HEK293 (cell line): ENCODE results near the gene HES3.
A peak's percentile ranks its signal among the peaks of the same experiment; 100 is the strongest.

Experiments used
- GLIS1 ChIP-seq: fragments of 450-650 bp; formaldehyde crosslinking; IDR thresholded peaks from 2 replicates; pipeline ENCODE4 v1.5.1; 2016; ENCODE audit warnings: missing biosample characterization, missing genetic modification characterization
- IKZF3 ChIP-seq: fragments of 450-650 bp; IDR thresholded peaks from 2 replicates; pipeline ENCODE4 v1.5.0; 2018; ENCODE audit warnings: missing biosample characterization, mild to moderate bottlenecking, missing genetic modification characterization, moderate library complexity
- KLF10 ChIP-seq: fragments of 450-650 bp; IDR thresholded peaks from 2 replicates; pipeline ENCODE4 v1.5.1; 2018; ENCODE audit warnings: missing biosample characterization, mild to moderate bottlenecking, missing genetic modification characterization
- KLF16 ChIP-seq: fragments of 450-650 bp; formaldehyde crosslinking; IDR thresholded peaks from 2 replicates; pipeline ENCODE4 v1.5.1; 2017; ENCODE audit warnings: missing biosample characterization, missing genetic modification characterization
- KLF17 ChIP-seq: fragments of 450-650 bp; formaldehyde crosslinking; IDR thresholded peaks from 2 replicates; pipeline ENCODE4 v1.5.1; 2016; ENCODE audit warnings: missing biosample characterization, missing genetic modification characterization
- KLF7 ChIP-seq: fragments of 450-650 bp; formaldehyde crosslinking; IDR thresholded peaks from 2 replicates; pipeline ENCODE4 v1.5.1; 2016; ENCODE audit warnings: missing biosample characterization, missing genetic modification characterization, borderline replicate concordance
- KLF8 ChIP-seq: fragments of 450-650 bp; formaldehyde crosslinking; IDR thresholded peaks from 2 replicates; pipeline ENCODE4 v1.5.1; 2016; ENCODE audit warnings: missing biosample characterization, missing genetic modification characterization
- KLF9 ChIP-seq: fragments of 450-650 bp; formaldehyde crosslinking; IDR thresholded peaks from 2 replicates; pipeline ENCODE4 v1.5.1; 2016; ENCODE audit warnings: missing biosample characterization, missing genetic modification characterization, low read depth
- OVOL3 ChIP-seq: fragments of 450-650 bp; formaldehyde crosslinking; IDR thresholded peaks from 2 replicates; pipeline ENCODE4 v1.5.1; 2016; ENCODE audit warnings: missing biosample characterization, missing genetic modification characterization
- WT1 ChIP-seq: fragments of 450-650 bp; formaldehyde crosslinking; IDR thresholded peaks from 2 replicates; pipeline ENCODE4 v1.5.1; 2016; ENCODE audit warnings: missing biosample characterization, missing genetic modification characterization
- YY1 ChIP-seq: fragments of 450-650 bp; formaldehyde crosslinking; IDR thresholded peaks from 2 replicates; pipeline ENCODE4 v1.5.1; 2018; ENCODE audit warnings: missing biosample characterization, missing genetic modification characterization
- YY2 ChIP-seq: fragments of 450-650 bp; formaldehyde crosslinking; IDR thresholded peaks from 2 replicates; pipeline ENCODE4 v1.5.1; 2016; ENCODE audit warnings: missing biosample characterization, missing genetic modification characterization
- ZBTB20 ChIP-seq: fragments of 450-650 bp; formaldehyde crosslinking; IDR thresholded peaks from 2 replicates; pipeline ENCODE4 v1.5.1; 2016; ENCODE audit warnings: missing biosample characterization, missing genetic modification characterization
- ZEB2 ChIP-seq: fragments of 450-650 bp; formaldehyde crosslinking; IDR thresholded peaks from 2 replicates; pipeline ENCODE4 v1.5.1; 2016; ENCODE audit warnings: missing biosample characterization, missing genetic modification characterization
- ZFHX2 ChIP-seq: fragments of 450-650 bp; formaldehyde crosslinking; conservative IDR thresholded peaks from 2 replicates; pipeline ENCODE4 v1.5.1; 2016; ENCODE audit warnings: missing biosample characterization, missing genetic modification characterization
- ZNF16 ChIP-seq: fragments of 450-650 bp; formaldehyde crosslinking; IDR thresholded peaks from 2 replicates; pipeline ENCODE4 v1.5.1; 2016; ENCODE audit warnings: low read depth, missing biosample characterization, missing genetic modification characterization
- ZNF174 ChIP-seq: fragments of 450-650 bp; formaldehyde crosslinking; IDR thresholded peaks from 2 replicates; pipeline ENCODE4 v1.5.0; 2017; ENCODE audit warnings: missing biosample characterization, mild to moderate bottlenecking, missing genetic modification characterization
- ZNF184 ChIP-seq: fragments of 450-650 bp; IDR thresholded peaks from 2 replicates; pipeline ENCODE4 v1.5.1; 2018; ENCODE audit warnings: missing biosample characterization, mild to moderate bottlenecking, missing genetic modification characterization
- ZNF24 ChIP-seq: fragments of 450-650 bp; formaldehyde crosslinking; IDR thresholded peaks from 2 replicates; pipeline ENCODE4 v1.5.1; 2016; ENCODE audit warnings: missing biosample characterization, missing genetic modification characterization
- ZNF423 ChIP-seq: fragments of 450-650 bp; formaldehyde crosslinking; IDR thresholded peaks from 2 replicates; pipeline ENCODE4 v1.5.1; 2016; ENCODE audit warnings: missing biosample characterization, missing genetic modification characterization
- ZNF501 ChIP-seq: fragments of 450-650 bp; formaldehyde crosslinking; IDR thresholded peaks from 2 replicates; pipeline ENCODE4 v1.5.1; 2016; ENCODE audit warnings: missing biosample characterization, missing genetic modification characterization
- ZNF529 ChIP-seq: fragments of 450-650 bp; formaldehyde crosslinking; IDR thresholded peaks from 2 replicates; pipeline ENCODE4 v1.5.1; 2017; ENCODE audit warnings: missing genetic modification characterization, missing biosample characterization; ENCODE audit not compliant: insufficient replicate concordance
- ZNF600 ChIP-seq: fragments of 450-650 bp; formaldehyde crosslinking; IDR thresholded peaks from 2 replicates; pipeline ENCODE4 v1.5.1; 2016; ENCODE audit warnings: missing biosample characterization, missing genetic modification characterization
- ZNF626 ChIP-seq: fragments of 450-650 bp; sonication (Bioruptor Pico); formaldehyde crosslinking; IDR thresholded peaks from 2 replicates; pipeline ENCODE4 v1.5.1; 2018; ENCODE audit warnings: missing biosample characterization, missing genetic modification characterization, inconsistent platforms
- ZNF664 ChIP-seq: fragments of 450-650 bp; formaldehyde crosslinking; IDR thresholded peaks from 2 replicates; pipeline ENCODE4 v1.5.1; 2016; ENCODE audit warnings: missing biosample characterization, missing genetic modification characterization
- ZNF692 ChIP-seq: fragments of 450-650 bp; formaldehyde crosslinking; IDR thresholded peaks from 2 replicates; pipeline ENCODE4 v1.5.1; 2016; ENCODE audit warnings: missing biosample characterization, missing genetic modification characterization
- ZNF747 ChIP-seq: fragments of 450-650 bp; formaldehyde crosslinking; IDR thresholded peaks from 2 replicates; pipeline ENCODE4 v1.5.1; 2016; ENCODE audit warnings: missing biosample characterization, missing genetic modification characterization
- ZNF76 ChIP-seq: fragments of 450-650 bp; formaldehyde crosslinking; IDR thresholded peaks from 2 replicates; pipeline ENCODE4; 2016; ENCODE audit warnings: low read depth, missing biosample characterization, missing genetic modification characterization, borderline replicate concordance
- ZNF768 ChIP-seq: fragments of 450-650 bp; formaldehyde crosslinking; IDR thresholded peaks from 2 replicates; pipeline ENCODE4 v1.5.1; 2018; ENCODE audit warnings: missing biosample characterization, mild to moderate bottlenecking, missing genetic modification characterization
- ZNF785 ChIP-seq: fragments of 450-650 bp; formaldehyde crosslinking; IDR thresholded peaks from 2 replicates; pipeline ENCODE4 v1.5.1; 2016; ENCODE audit warnings: missing biosample characterization, missing genetic modification characterization
- ZNF843 ChIP-seq: fragments of 450-650 bp; formaldehyde crosslinking; IDR thresholded peaks from 2 replicates; pipeline ENCODE4 v1.5.1; 2016; ENCODE audit warnings: missing biosample characterization, missing genetic modification characterization
- TF ChIP-seq, protein P1 (sequence below): fragments of 450-650 bp; formaldehyde crosslinking; IDR thresholded peaks from 2 replicates; pipeline ENCODE4 v1.5.1; 2016; ENCODE audit warnings: missing biosample characterization, missing genetic modification characterization

Gene HES3

GRCh38 chr1:6199298-6200187, 44.4 kb upstream of the HES3 start, which contains the start of gene RPL22 (continued):
- TF ChIP-seq WT1 (tag by site-specific recombination) (peak; percentile 30; the same call in 1 of the 2 replicates), ZNF692 (tag by site-specific recombination) (0 out of 2 replicates have a peak, but pooled peaks have one; percentile 13), ZNF843 (peak; percentile 13; the same call in 1 of the 2 replicates), ZBTB20 (tag by site-specific recombination) (peak; percentile 50; the same call in 1 of the 2 replicates), ZEB2 (tag by site-specific recombination) (peak; percentile 73; the same call in 1 of the 2 replicates), KLF16 (tag by site-specific recombination) (peak; percentile 97), ZNF626 (tag by site-specific recombination) (no peak), KLF7 (tag by site-specific recombination) (peak; percentile 89; the same call in 1 of the 2 replicates), ZNF184 (peak; percentile 64; the same call in 1 of the 2 replicates), ZNF768 (no peak), ZNF501 (peak; percentile 83; the same call in 1 of the 2 replicates), GLIS1 (tag by site-specific recombination) (peak; percentile 95), ZNF174 (tag by site-specific recombination) (no peak), KLF10 (tag by site-specific recombination) (peak; percentile 86), ZNF76 (tag by site-specific recombination) (peak; percentile 97), YY1 (peak; percentile 97), ZNF529 (tag by site-specific recombination) (no peak), ZNF423 (tag by site-specific recombination) (no peak), ZNF16 (tag by site-specific recombination) (0 out of 2 replicates have a peak, but pooled peaks have one; percentile 30), IKZF3 (tag by site-specific recombination) (peak; percentile 96), ZNF747 (tag by site-specific recombination) (no peak), ZNF664 (tag by site-specific recombination) (no peak), ZNF600 (peak; percentile 89), KLF9 (peak; percentile 99), KLF17 (tag by site-specific recombination) (peak; percentile 63), YY2 (tag by site-specific recombination) (peak; percentile 98), OVOL3 (tag by site-specific recombination) (no peak), ZNF24 (tag by site-specific recombination) (peak; percentile 35; the same call in 1 of the 2 replicates), ZNF785 (tag by site-specific recombination) (no peak), KLF8 (tag by site-specific recombination) (peak; percentile 96), ZFHX2 (tag by site-specific recombination) (peak; percentile 42)
- TF ChIP-seq, protein P1, sequence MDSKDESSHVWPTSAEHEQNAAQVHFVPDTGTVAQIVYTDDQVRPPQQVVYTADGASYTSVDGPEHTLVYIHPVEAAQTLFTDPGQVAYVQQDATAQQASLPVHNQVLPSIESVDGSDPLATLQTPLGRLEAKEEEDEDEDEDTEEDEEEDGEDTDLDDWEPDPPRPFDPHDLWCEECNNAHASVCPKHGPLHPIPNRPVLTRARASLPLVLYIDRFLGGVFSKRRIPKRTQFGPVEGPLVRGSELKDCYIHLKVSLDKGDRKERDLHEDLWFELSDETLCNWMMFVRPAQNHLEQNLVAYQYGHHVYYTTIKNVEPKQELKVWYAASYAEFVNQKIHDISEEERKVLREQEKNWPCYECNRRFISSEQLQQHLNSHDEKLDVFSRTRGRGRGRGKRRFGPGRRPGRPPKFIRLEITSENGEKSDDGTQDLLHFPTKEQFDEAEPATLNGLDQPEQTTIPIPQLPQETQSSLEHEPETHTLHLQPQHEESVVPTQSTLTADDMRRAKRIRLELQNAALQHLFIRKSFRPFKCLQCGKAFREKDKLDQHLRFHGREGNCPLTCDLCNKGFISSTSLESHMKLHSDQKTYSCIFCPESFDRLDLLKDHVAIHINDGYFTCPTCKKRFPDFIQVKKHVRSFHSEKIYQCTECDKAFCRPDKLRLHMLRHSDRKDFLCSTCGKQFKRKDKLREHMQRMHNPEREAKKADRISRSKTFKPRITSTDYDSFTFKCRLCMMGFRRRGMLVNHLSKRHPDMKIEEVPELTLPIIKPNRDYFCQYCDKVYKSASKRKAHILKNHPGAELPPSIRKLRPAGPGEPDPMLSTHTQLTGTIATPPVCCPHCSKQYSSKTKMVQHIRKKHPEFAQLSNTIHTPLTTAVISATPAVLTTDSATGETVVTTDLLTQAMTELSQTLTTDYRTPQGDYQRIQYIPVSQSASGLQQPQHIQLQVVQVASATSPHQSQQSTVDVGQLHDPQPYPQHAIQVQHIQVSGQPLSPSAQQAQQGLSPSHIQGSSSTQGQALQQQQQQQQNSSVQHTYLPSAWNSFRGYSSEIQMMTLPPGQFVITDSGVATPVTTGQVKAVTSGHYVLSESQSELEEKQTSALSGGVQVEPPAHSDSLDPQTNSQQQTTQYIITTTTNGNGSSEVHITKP (tag by site-specific recombination), result peak; percentile 99
